GM11168 (cell line): ENCODE data around the gene LILRB5.
"Not testable (repeated sequence)": the region's sequence is repeated elsewhere in the genome, so short reads cannot be mapped to it uniquely, and the experiment has no call there.

Experiments used
- in situ Hi-C: fragments of 300-500 bp; cut with MboI; formaldehyde crosslinking; loops from one replicate; pipeline ENCODE4 v1.12.0; 2022; ENCODE audit warnings: low sequenced_read_pairs; ENCODE audit not compliant: unreplicated experiment

Gene LILRB5

GRCh38 chr19:54278056-54278455 is 21.0 kb upstream of the LILRB5 start:
- in situ Hi-C loops: loop anchor here (5.0 kb wide), 1 partner anchor 354 kb away; the partner anchor contains the start of gene LILRB1

DNA sequence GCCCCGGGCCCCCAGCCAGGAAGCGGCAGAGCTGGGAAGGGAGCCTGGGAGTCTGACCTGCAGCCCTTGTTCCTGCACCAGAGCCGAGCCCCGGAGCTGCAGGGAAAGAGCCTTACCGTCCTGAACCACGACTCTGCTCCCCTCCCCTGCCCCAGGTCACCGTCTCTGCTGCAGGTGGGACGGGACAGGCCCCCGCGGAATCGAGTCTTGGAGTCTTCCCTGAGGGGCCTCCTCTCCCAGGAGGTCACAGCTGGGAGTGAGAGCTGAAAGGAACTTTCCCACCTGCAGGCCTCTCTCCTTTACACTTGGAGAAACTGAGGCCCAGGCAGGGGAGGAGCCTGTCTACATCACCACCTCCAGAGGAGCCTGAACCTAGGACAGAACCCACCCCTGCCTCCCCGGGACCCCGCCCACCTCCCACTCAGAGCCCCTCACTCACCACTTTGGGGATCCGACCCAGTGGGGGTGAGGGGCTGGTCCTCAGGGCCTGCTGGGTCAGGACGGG is 20.1 kb upstream of the LILRB5 start:
- in situ Hi-C loops: loop anchor here (5.0 kb wide), 1 partner anchor 355 kb away; the partner anchor contains the start of gene LILRB1

DNA sequence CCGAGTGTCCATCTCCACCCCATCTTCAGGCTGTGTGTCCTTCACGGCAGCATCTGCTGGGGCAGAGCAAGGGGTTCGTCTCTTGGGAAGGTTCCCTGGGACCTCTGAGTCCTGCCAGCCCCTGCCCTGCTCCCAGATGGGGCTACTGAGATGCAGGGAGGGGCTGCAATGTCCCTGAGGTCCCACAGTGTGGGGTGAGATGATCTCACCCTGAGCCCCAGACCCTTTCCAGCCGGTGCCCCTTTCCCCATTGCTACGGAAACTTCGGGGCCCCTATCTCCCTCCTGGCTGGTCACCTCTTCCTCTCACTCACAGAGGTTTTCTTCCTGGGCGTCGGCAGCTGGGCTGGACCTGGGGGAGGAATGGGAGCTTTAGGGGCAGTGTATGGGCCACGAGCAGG is 18.9 kb upstream of the LILRB5 start:
- in situ Hi-C loops: loop anchor here (5.0 kb wide), 1 partner anchor 356 kb away; the partner anchor contains the start of gene LILRB1

DNA sequence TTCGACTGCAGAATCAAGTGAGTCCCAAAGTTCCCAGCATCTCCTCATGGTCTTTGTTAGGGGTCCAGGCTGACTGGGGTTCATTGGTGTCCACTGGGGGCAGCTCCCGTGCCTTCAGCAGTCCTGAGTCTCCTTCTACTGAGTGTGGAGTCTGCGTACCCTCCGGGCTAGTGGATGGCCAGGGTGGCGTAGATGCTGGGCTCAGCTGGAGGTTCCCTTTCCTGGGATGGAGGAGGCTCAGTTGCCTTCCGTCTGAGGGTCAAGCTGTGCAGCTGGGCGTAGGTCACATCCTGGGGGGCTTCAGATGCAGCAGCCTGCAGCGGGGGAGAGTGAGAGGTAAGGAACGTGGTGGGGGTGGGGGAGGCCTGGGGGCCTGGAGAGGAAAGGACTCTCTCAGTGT is 17.4 kb upstream of the LILRB5 start:
- in situ Hi-C loops: not testable (repeated sequence)

DNA sequence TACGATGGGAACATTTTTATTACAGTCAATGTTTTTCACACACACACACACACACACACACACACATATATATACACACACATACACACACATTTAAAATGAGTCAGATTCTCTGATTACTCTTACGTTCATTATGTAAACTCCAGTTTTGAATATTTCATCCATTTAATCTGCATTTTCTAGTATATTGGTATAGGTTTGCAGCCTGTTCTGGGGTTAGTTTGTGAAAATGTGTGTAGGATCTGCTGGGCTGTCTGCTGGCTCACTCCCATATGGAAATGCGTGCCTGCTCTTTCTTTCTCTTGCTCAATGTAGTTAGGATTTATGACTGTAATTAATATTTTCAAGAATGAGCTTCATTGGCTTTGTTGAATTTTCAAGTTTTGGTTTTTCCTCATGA is 16.7 kb upstream of the LILRB5 start:
- in situ Hi-C loops: no loop called here

DNA sequence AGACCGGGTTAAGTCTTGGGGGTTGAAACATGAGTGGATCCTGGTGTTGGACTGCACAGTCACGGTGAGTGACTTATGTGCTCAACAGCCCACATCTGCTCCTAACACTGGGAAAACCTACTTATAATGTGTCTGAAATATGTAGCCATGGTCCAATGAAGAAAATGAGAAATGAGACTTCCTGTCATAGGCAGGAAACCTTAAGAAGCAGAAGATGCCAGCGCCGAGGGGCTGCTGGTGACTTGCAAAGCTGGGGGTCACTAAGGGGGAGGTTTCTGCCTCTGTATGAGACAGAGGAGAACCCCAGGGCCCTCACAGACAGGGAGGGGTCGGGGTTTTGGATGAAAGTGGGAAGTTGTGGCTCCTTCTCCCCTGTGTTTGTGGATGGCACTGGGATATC is 15.1 kb upstream of the LILRB5 start:
- in situ Hi-C loops: not testable (repeated sequence)

DNA sequence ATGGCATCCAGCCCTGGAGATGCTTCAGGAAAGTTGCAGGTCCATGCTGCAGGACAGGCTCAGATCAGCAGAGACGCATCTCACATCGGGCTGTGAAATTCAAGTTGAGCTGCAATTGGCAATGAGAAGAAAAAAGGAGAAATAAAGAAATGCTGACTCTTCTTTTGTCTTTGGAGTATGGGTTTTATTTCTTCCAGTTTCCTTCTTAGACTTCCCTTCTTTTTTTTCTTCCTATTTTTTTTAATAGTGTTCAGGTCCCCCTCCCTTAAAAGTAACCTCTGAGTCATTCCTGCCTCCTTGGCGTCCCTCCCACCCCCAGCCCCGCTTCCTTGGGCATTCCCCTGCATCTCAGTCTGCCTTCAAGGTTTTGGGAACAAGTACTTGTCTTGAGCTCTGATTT is 14.5 kb upstream of the LILRB5 start:
- in situ Hi-C loops: not testable (repeated sequence)

- in situ Hi-C loops: no loop called here
Observed at GRCh38 chr19:54271106-54271505, 14.0 kb upstream of the LILRB5 start.

GRCh38 chr19:54268936-54269335 is 11.9 kb upstream of the LILRB5 start:
- in situ Hi-C loops: no loop called here

DNA sequence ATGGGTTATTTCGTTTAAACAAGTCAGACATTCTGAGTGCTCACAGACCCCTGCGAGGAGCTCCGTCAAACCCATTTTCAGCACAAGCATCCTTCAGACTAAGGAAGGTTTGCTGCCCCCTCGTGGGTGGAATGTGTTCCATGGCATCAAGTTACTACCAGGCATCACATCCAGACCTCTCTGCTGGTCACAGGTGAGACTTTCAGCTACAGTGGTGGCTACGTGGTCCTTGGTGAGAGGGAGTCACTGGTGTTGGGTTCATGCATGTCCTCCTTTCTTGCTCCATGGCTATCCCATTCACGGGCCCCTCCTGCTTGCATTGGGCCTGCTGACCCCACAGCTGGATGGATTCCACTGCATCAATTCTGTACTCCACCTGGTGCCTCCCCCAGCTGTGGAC is 9.1 kb upstream of the LILRB5 start:
- in situ Hi-C loops: no loop called here

GRCh38 chr19:54262470-54262869 is 5.4 kb upstream of the LILRB5 start:
- in situ Hi-C loops: no loop called here

DNA sequence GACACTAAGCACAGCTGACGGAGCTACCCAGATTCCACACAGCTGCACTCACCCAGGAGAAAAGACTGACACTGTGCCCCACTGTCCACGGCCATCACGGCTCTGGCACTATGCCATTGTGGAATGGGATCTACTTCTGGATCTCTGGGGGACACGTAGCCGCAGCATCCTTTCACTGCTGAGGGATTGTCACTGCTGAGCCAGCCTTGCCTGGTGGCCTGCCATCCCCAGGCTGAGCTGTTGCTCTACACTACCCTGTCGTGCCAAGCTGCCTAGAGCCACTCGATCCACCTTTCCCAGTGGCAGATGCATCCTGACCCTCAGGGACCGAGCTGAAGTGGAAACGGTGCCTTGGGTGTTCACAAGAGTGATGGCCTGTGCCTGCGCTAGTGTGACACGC is 5.0 kb upstream of the LILRB5 start:
- in situ Hi-C loops: no loop called here

GRCh38 chr19:54256250-54257115 is 590 bp downstream of the LILRB5 start:
- in situ Hi-C loops: no loop called here

- in situ Hi-C loops: no loop called here
Observed at GRCh38 chr19:54255105-54255775, 1.8 kb downstream of the LILRB5 start.

GRCh38 chr19:54254195-54254906 is 2.7 kb downstream of the LILRB5 start:
- in situ Hi-C loops: no loop called here

DNA sequence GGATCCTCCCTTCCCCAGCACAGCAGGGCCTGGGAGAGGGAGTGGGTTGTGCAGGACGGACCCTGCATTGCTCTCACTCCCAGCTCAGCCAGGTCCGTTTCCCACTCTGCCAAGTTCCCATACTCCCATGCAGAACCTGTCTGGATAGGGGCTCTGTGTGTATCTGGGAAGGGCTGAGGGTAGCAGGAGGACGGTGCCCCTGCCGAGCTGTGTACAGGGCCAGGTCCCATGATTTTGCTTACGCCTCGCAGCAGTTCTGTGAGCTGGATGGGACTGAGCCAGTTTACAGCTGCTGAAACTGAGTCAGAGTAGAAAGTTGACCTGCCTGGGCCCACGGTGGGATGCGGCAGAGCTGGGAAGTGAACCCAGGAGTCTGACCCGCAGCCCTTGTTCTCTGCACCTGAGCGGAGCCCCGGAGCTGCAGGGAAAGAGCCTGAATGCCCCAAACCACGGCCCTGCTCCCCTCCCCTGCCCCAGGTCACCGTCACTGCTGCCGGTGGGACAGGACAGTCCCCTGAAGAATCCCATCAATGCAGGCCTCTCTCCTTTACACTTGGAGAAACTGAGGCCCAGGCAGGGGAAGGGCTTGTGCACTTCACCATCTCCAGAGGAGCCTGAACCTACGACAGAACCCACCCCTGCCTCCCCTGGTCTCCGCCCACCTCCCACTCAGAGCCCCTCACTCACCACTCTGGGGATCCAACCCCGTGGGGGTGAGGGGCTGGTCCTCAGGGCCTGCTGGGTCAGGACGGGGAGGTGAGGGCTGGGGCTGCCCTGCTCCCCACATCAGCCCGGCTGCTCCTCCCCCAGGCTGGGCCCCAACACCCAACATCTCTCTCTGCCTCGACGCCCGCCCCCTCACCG is 3.5 kb downstream of the LILRB5 start:
- in situ Hi-C loops: no loop called here

DNA sequence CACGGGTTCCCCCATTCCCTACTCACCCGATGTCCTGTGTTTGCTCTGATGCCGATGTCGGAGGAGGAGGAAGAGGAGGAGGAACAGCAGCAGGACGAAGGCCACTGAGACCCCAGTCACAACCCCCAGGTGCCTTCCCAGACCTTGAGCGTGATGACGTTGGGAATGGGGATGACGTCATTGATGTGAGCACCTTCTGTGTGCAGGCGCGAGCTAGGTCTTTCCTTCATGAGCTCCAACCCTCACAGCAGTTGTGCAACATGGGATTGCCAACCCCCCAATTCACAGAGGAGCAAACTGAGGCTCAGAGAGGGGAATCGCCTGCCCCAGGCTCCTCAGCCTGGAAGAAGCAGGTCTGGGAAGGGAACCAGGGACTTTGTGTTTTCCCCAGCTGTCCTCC is 4.2 kb downstream of the LILRB5 start:
- in situ Hi-C loops: no loop called here

- in situ Hi-C loops: no loop called here
Observed at GRCh38 chr19:54252243-54252642, 4.8 kb downstream of the LILRB5 start.

GRCh38 chr19:54248016-54248601 is 9.0 kb downstream of the LILRB5 start:
- in situ Hi-C loops: no loop called here
